Right cardiac atrium (tissue), 5 donors: ENCODE data around the gene PRPSAP2. TPM values are rescaled to one million over a fixed set of nuclear protein-coding genes. Genes with fewer than 3 reads are reported as not detected.
"Not testable (repeated sequence)": the region's sequence is repeated elsewhere in the genome, so short reads cannot be mapped to it uniquely, and the experiment has no call there.

Experiments
- ATAC-seq, 2 donors: fragments of 200-7000 bp; cut with Tn5 transposase; one replicate each; pipeline versions ENCODE4 v1.8.0 to v1.9.1; 2020; ENCODE audit warnings: moderate library complexity in 2 of 2, mild to moderate bottlenecking in 1 of 2
- DNase-seq, 3 donors: peaks; one replicate each; pipeline ENCODE4 v3.0.0-alpha.2; 2020
- H3K27ac ChIP-seq: one replicate; pipeline ENCODE4 v1.5.1; 2013; ENCODE audit warnings: mild to moderate bottlenecking, low read length, control low read depth, moderate library complexity
- H3K27me3 ChIP-seq: one replicate; pipeline ENCODE4 v1.6.1; 2013; ENCODE audit not compliant: control insufficient read depth, insufficient read depth
- H3K4me1 ChIP-seq: one replicate; pipeline ENCODE4 v1.6.1; 2013; ENCODE audit warnings: low read length; ENCODE audit not compliant: control insufficient read depth, insufficient read depth
- H3K4me3 ChIP-seq: one replicate; pipeline ENCODE4 v1.5.1; 2013; ENCODE audit warnings: low read length, control low read depth
- H3K9me3 ChIP-seq: one replicate; pipeline ENCODE4 v1.6.1; 2013; ENCODE audit warnings: low read length; ENCODE audit not compliant: control insufficient read depth
- WGBS: extraction: QIAGEN DNeasy Blood & Tissue Kit; methylation state at CpG from one replicate; pipeline ENCODE4 v1.1.7; 2013; 5-methylcytosine and 5-hydroxymethylcytosine counted together
- intact Hi-C, 4 donors: fragments of 100-400 bp; cut with DNase I; formaldehyde crosslinking; loops; one replicate each; pipeline versions ENCODE4 v1.11.0 to v1.14.0; 2022 to 2023
- polyA plus RNA-seq: library from polyadenylated mRNA; stranded (reverse); fragments of 200-250 nt; gene quantifications from one replicate; pipeline ENCODE4 v1.2.3, GENCODE V29; 2013
- total RNA-seq, 4 donors: library from RNA; stranded (reverse); fragmentation: NEBNext Ultra II Directional; extraction: Animal tissue kit (Norgen Biotek cat#: 25700); gene quantifications; one replicate each; pipeline ENCODE4 v1.2.1, GENCODE V29; 2021
- donor health status: healthy with polysubstance abuse.
- donor health status: DM: no; HTN: yes; CAD: no.
- donor health status: DM: no; HTN: no; CAD: no.
- donor health status: DM: no; HTN: yes; CAD: no; lungs with severe emphysema.
- donor health status: DM: yes; HTN: yes; CAD: no.

The PRPSAP2 gene
- total and polyA plus RNA-seq, 5 donors: 20.1 to 28.4 (median 27.3) TPM

DNA sequence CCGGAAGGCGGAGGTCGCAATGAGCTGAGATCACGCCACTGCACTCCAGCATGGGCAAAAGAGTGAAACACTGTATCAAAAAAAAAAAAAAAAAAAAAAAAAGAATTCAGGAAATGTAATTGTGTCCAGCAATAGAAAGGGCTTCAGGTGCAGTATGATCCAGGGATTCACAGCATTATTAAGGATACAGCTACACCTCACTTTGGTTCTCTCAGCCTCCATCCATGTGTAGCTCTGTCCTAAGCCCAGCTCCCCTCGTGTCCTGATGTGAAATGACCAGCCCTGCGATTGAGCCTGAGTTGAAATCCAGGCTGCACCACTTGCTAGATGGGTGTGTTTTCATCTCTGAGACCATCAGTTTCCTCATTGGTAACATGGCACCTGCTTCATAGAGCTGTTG, 97.1 kb downstream of the PRPSAP2 start:
- H3K4me3 ChIP-seq: no peak overlapping the region
- intact Hi-C loops: no loop called here
- ATAC-seq (no peak), DNase-seq (no peak)
- no peaks in the 10 kb centered on the region for H3K27me3 ChIP-seq
- WGBS: 96% methylated on average over 6 of the region's 6 CpGs
- H3K9me3 ChIP-seq: no peaks in the 10 kb centered on the region
- H3K4me1 ChIP-seq: peaks cover under 1% of the 10 kb centered on the region
- no peak overlapping the region for H3K27ac ChIP-seq

DNA sequence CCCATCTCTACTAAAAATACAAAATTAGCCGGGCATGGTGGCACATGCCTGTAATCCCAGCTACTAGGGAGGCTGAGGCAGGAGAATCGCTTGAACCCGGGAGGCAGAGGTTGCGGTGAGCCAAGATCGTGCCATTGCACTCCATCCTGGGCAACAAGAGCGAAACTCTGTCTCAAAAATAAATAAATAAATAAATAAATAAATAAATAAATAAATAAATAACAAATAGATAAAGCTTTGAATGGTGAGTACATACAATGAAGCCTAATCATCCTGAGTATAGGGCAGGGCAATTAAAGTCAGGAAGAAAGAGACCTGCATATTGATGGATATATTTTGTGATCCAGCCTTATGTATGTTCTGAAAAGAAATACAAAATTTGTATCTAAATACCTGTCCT, 98.1 kb downstream of the PRPSAP2 start:
- H3K9me3 ChIP-seq, H3K27ac ChIP-seq, H3K4me3 ChIP-seq, H3K4me1 ChIP-seq, intact Hi-C loops, DNase-seq, H3K27me3 ChIP-seq, ATAC-seq: not testable (repeated sequence)
- 96% methylated on average over 6 of the region's 6 CpGs for WGBS

DNA sequence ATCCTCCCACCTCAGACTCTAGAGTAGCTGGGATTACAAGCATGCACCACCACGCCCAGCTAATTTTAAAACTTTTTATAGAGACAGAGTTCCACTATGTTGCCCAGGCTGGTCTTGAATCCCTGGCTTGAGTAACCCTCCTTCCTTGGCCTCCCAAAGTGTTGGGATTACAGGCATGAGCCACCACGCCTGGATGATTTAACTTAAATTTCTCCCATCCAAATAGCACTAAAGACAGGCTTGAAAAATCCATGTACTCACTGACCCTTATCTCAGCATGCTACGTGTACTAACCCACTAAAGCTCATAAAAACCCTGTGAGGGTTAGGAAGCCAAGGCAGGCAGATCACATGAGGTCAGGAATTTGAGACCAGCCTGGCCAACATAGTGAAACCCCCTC, 98.7 kb downstream of the PRPSAP2 start:
- intact Hi-C loops: no loop called here
- H3K27me3 ChIP-seq: no peaks in the 10 kb centered on the region
- no peak for DNase-seq
- 88% methylated on average over 3 of the region's 3 CpGs for WGBS
- H3K4me3 ChIP-seq: no peak overlapping the region
- no peaks in the 10 kb centered on the region for H3K9me3 ChIP-seq
- no peak for ATAC-seq
- H3K4me1 ChIP-seq: no peaks in the 10 kb centered on the region
- no peak overlapping the region for H3K27ac ChIP-seq

DNA sequence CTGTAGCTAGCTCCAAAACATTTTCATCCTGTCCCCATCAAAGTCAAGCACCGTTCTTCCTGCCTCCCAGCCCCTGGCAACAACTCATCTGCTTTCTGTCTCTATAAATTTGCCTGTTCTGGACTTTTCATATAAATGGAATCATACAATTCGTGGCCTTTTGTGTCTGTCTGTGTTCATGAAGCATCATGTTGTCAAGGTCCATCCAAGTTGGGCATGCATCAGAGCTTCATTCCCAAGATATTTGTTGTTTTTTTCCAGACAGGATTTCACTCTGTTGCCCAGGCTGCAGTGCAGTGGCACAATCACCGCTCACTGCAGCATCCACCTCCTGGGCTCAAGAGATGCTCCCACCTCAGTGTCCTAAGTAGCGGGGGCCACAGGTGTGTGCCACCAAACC, 99.9 kb downstream of the PRPSAP2 start:
- intact Hi-C loops: no loop called here
- DNase-seq: peak in 1 of 3 donors; percentile 5
- H3K4me3 ChIP-seq: no peak overlapping the region
- no peaks in the 10 kb centered on the region for H3K27me3 ChIP-seq
- 84% methylated on average over 4 of the region's 4 CpGs for WGBS
- no peak for ATAC-seq
- no peak overlapping the region for H3K27ac ChIP-seq
- H3K9me3 ChIP-seq: no peaks in the 10 kb centered on the region
- H3K4me1 ChIP-seq: no peaks in the 10 kb centered on the region

DNA sequence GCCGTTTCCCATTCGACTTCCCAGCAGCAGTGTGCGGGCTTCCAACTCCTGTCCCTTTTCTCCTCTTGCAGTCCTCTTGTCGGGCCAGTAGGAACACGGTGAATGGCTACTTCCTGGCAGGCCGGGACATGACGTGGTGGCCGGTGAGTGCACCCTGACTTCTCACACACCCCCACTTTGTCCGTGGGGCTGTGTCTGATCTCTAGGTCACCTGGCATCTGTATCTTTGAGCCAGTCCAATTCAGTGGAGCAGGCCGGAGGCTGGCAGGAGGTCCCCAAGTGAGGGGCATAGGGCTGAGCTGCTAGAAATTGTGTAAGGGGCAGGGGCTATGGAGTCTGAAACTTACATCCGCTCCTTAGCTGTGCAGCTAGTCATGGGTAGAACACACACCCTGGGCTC, 100.7 kb downstream of the PRPSAP2 start:
- H3K27me3 ChIP-seq: no peaks in the 10 kb centered on the region
- no peak overlapping the region for H3K27ac ChIP-seq
- DNase-seq (peak in 2 of 3 donors; percentile 23 to 25), ATAC-seq (no peak)
- 87% methylated on average over 11 of the region's 11 CpGs for WGBS
- H3K4me1 ChIP-seq: no peaks in the 10 kb centered on the region
- H3K4me3 ChIP-seq: no peak overlapping the region
- H3K9me3 ChIP-seq: no peaks in the 10 kb centered on the region
- intact Hi-C loops: no loop called here

DNA sequence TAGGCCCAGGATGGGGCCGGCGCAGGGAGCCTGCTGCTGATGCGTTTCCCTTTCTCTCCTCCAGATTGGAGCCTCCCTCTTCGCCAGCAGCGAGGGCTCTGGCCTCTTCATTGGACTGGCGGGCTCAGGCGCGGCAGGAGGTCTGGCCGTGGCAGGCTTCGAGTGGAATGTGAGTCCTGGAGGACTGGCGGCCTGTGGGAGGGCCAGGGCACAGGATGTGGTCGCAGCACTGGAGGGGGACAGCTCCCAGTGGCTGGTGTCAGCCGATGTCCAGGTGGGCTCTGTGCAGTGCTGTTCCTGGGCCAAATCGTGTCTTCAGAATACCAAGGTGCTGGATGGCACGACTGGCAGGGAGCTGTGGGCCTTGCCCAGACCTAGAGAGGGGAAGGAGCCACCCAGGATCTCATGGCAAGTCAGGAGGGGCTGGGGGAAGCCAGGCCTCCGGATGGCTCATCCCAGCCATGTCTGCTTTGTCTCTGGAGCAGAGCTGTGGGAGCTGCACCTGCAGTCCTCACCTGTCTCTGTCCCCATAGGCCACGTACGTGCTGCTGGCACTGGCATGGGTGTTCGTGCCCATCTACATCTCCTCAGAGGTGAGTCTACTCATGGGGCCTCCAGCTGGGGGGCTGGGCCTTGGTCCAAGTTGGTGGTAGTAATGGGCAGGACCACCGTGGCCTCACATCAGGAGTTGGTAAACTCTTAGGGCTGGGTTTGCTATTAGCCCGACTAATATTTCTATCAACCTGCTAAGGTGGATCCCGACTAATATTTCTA, 101.3 kb downstream of the PRPSAP2 start:
- Histone ChIP-seq H3K27me3 (no peaks in the 10 kb centered on the region), H3K4me1 (no peaks in the 10 kb centered on the region), H3K9me3 (no peaks in the 10 kb centered on the region), H3K27ac (no peak overlapping the region), H3K4me3 (no peak overlapping the region)
- intact Hi-C loops: no loop called here
- DNase-seq: peak in 2 of 3 donors; percentile 49 to 55
- ATAC-seq: no peak
- 79% methylated on average over 22 of the region's 22 CpGs for WGBS

DNA sequence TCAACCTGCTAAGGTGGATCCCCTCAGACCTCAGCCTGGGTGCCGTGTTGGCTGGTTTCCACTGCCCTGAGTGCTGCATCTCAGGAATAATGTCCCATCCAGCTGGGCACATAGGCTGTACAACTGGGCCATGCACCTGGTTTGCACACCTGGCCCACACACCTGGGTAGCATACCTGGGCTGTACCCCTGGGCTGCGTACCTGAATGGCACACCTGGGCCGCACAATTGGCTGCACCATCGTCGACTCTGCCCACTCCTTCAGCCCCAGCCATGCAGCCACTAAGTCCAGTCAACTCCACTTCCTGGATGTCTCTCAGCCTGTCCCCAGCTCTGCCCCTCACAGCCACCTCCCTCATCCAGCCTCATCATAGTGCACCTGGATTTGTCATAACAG, 101.9 kb downstream of the PRPSAP2 start:
- no peak for ATAC-seq
- peak in 2 of 3 donors; percentile 34 to 41 for DNase-seq
- no peak overlapping the region for H3K4me3 ChIP-seq
- H3K9me3 ChIP-seq: no peaks in the 10 kb centered on the region
- WGBS: 92% methylated on average over 5 of the region's 5 CpGs
- no peak overlapping the region for H3K27ac ChIP-seq
- intact Hi-C loops: loop anchor here in 1 of 4 donors (5.0 kb wide), 1 partner anchor 52 kb away; no protein-coding TSS in a partner anchor
- H3K4me1 ChIP-seq: no peaks in the 10 kb centered on the region
- no peaks in the 10 kb centered on the region for H3K27me3 ChIP-seq

DNA sequence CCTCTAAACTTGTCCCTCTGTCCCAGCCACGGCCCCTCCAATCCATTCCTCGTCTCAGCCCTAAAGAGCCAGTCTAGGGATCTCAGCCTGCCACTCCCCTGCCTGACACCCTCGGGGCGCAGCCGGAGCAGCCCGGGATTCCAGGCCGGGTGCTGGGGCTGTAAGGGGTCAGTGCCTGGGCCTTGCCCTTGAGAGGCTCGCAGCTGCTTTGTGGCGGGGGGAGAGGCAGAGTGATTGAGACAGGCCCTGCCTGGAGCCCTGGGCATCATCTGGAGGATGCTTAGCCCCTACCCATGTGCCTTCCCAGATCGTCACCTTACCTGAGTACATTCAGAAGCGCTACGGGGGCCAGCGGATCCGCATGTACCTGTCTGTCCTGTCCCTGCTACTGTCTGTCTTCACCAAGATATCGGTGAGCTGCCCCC, 102.3 kb downstream of the PRPSAP2 start:
- WGBS: 87% methylated on average over 15 of the region's 15 CpGs
- Histone ChIP-seq H3K4me1 (no peaks in the 10 kb centered on the region), H3K27me3 (no peaks in the 10 kb centered on the region), H3K4me3 (no peak overlapping the region), H3K9me3 (no peaks in the 10 kb centered on the region), H3K27ac (no peak overlapping the region)
- ATAC-seq (no peak), DNase-seq (peak in 2 of 3 donors; percentile 52 to 54)
- intact Hi-C loops: loop anchor here in 1 of 4 donors (5.0 kb wide), 1 partner anchor 52 kb away; no protein-coding TSS in a partner anchor

DNA sequence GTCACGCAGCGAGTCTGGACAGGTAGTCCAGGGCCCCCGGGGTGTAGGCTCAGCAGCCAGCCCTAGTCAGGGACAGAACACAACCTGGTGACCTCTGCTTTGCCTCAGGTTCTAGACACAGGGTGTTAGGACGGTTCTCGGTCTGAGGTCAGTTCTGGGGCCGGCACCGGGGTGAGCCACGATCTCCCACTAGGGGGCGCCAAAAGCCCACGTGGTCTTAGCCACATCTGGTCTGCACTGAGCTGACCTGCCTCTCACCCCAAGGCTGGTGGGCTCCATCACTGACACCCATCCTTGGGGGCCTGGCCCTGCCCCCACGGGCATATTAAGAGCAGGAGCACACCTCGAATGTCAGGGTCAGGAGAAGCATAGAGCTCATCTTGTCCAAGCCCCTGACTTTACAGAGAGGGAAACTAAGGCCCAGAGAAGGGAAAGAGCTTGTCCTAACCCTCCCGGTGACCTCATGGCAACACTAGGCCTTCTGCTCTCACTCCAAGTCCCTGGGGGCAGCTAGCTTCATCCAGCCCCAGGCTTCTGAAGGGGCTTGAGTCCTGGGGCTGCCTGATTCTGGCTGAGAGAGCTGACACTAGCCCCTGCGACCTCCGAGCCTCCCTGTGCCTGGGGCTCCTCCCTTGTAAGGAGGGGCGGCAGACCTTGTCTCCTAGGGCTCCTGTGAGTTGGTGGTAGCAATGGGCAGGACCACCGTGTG, 103.0 kb downstream of the PRPSAP2 start:
- intact Hi-C loops: loop anchor here in 1 of 4 donors (5.0 kb wide), 1 partner anchor 51 kb away; no protein-coding TSS in a partner anchor
- no peaks in the 10 kb centered on the region for H3K27me3 ChIP-seq
- no peak overlapping the region for H3K27ac ChIP-seq
- no peaks in the 10 kb centered on the region for H3K4me1 ChIP-seq
- no peak overlapping the region for H3K4me3 ChIP-seq
- 36% methylated on average over 17 of the region's 17 CpGs for WGBS
- DNase-seq (peak; percentile 78 to 93 (median 93)), ATAC-seq (peak; percentile 82 to 84)
- H3K9me3 ChIP-seq: no peaks in the 10 kb centered on the region

DNA sequence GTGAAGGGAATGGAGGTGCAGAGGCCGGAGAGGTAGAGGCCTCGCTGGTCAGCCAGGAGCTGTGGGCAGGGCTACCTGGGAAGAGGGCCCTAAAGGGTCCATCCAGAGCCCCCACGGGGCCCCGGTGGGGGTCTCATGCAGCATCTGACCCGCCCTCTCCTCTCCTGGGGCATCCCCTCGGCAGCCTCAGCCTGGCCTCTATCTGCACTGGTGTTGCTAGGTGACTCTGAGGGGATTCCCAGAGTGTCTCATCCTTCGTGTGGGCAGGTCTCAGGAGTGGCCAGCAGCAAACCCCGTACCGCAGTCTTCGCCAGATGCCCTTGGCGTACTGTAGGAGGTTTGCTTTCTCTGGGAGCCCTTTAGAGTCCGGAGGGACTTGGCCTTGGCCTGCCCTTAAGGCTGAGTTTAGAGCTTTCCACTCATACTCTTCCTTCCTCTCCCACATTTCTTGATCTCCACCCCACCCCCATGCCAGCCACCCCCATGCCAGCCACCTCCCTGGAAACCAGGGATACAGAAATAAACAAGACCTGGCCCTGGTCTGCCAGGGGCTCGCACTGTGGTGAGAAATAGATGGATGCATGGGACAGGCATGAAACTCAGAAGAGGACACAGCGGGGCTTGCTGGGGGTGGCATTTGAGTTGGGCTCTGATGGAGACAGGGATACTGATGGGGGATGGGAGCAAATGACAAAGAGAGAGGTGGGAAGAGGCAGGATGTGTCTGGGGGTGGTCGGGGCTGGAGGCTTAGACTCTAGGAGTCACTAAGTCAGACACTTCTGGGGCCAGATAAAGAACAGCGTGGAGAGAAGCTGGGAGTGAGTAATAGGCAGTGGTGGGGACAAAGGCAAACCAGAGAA, 103.9 kb downstream of the PRPSAP2 start:
- H3K27me3 ChIP-seq: no peaks in the 10 kb centered on the region
- ATAC-seq: peak in 1 of 2 donors; percentile 2
- H3K4me1 ChIP-seq: no peaks in the 10 kb centered on the region
- intact Hi-C loops: loop anchor here in 1 of 4 donors (5.0 kb wide), 1 partner anchor 50 kb away; no protein-coding TSS in a partner anchor
- DNase-seq: peak in 2 of 3 donors; percentile 47 to 52
- no peak overlapping the region for H3K27ac ChIP-seq
- H3K4me3 ChIP-seq: no peak overlapping the region
- 71% methylated on average over 16 of the region's 16 CpGs for WGBS
- H3K9me3 ChIP-seq: no peaks in the 10 kb centered on the region
